Uterus (tissue), 2 donors: ENCODE results near the gene EYS.

Source experiments
- CTCF ChIP-seq, 4 experiments: fragments of 200-600 bp in 2 of 4; fragments of 450-650 bp in 2 of 4; sonication (generic) in 2 of 4; IDR thresholded peaks; one replicate each; pipeline ENCODE4 v1.5.1; 2016 to 2019; ENCODE audit warnings: antibody characterized with exemption in 4 of 4, mild to moderate bottlenecking in 2 of 4, moderate library complexity in 1 of 4
- POLR2A ChIP-seq, 2 donors: fragments of 450-650 bp; IDR thresholded peaks; one replicate each; pipeline ENCODE4 v1.6.1; 2016; ENCODE audit warnings: antibody characterized with exemption in 2 of 2, mild to moderate bottlenecking in 1 of 2, moderate library complexity in 1 of 2

GRCh38 chr6:64589961-64590360 lies 1117.1 kb downstream of the EYS start:
- TF ChIP-seq CTCF (IDR thresholded peaks at IDR 0.05) (no peak), POLR2A (IDR thresholded peaks at IDR 0.05) (no peak)
